ENCODE data around the gene IFTAP. TPM values are rescaled to one million over a fixed set of nuclear protein-coding genes. Genes with fewer than 3 reads are reported as not detected.
"Not testable (repeated sequence)": the region's sequence is repeated elsewhere in the genome, so short reads cannot be mapped to it uniquely, and the experiment has no call there.

IFTAP gene
- total RNA-seq, 1 experiment from 2014 or later = 19.9 TPM

DNA sequence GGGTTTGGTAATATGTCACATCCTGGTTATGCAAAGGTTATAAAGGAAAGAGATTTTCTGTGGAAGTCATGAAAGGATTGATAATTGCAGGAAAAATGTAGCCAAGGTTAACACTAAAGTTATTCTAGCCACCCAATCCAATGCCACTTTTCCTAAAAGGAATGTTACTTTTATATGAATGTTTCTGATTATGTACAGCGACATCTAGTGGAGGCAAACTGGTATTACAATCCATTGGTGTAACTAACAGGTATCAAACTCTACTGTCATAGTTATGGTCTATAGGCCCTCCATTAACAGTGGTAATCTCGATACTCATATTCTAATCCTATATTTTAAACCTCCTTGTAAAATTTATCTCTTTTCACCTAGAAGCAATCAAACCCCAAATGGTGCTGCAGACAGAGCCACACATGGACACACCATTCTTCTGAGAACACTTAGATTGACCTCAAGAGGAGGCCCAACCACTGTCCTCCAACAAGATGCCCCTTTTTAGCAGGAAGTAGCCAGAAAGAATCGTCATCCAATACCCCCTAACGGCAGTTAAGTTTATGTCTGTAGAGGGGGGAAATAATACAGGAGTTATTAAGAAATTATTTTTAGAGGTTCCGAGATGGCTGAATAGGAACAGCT, 78.6 kb downstream of the IFTAP start:
- Mint-ChIP-seq H3K27me3 (ENCODE audit: low read depth) (no peaks in the 10 kb centered on the region; the same call in 1 of the 2 replicates), H3K4me3 (no peak overlapping the region), H3K9me3 (peaks cover 46 to 51% of the 10 kb centered on the region in 2 experiments), H3K4me1 (no peaks in the 10 kb centered on the region), H3K27ac (no peak overlapping the region), H3K36me3 (ENCODE audit: insufficient read depth in 1 of 3, low read depth in 3 of 3) (peaks cover 22 to 27% (median 24%) of the 10 kb centered on the region in 3 experiments)
- H3K23ac ChIP-seq (ENCODE audit: insufficient read length, low read depth, low read length) = no peak overlapping the region
- no peaks in the 10 kb centered on the region for H3K23me2 ChIP-seq (ENCODE audit: insufficient read length, low read depth, low read length, poor library complexity, severe bottlenecking)
- H2BK15ac ChIP-seq (ENCODE audit: low read depth, low read length) = no peak overlapping the region
- no peak overlapping the region for H3K27ac ChIP-seq (ENCODE audit: insufficient read length, low read depth, low read length)
- no peak overlapping the region for H3K4me2 ChIP-seq (ENCODE audit: insufficient read depth, insufficient read length, low read length)
- H4K8ac ChIP-seq (replicated peaks; ENCODE audit: insufficient read length, low read depth, low read length) = no peak overlapping the region
- H2BK12ac ChIP-seq (ENCODE audit: insufficient read length, low read depth, low read length) = no peak overlapping the region
- TF ChIP-seq, protein P1, sequence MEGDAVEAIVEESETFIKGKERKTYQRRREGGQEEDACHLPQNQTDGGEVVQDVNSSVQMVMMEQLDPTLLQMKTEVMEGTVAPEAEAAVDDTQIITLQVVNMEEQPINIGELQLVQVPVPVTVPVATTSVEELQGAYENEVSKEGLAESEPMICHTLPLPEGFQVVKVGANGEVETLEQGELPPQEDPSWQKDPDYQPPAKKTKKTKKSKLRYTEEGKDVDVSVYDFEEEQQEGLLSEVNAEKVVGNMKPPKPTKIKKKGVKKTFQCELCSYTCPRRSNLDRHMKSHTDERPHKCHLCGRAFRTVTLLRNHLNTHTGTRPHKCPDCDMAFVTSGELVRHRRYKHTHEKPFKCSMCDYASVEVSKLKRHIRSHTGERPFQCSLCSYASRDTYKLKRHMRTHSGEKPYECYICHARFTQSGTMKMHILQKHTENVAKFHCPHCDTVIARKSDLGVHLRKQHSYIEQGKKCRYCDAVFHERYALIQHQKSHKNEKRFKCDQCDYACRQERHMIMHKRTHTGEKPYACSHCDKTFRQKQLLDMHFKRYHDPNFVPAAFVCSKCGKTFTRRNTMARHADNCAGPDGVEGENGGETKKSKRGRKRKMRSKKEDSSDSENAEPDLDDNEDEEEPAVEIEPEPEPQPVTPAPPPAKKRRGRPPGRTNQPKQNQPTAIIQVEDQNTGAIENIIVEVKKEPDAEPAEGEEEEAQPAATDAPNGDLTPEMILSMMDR (conservative IDR thresholded peaks at IDR 0.05) = peak; percentile 86
- no peak overlapping the region for H3K14ac ChIP-seq (ENCODE audit: insufficient read depth, low read length)
- no peaks in the 10 kb centered on the region for H3K79me1 ChIP-seq (ENCODE audit: insufficient read depth, low read depth, low read length, poor library complexity, severe bottlenecking)
- no peak overlapping the region for H2AFZ ChIP-seq (ENCODE audit: low read length)
- no peak overlapping the region for H4K91ac ChIP-seq (ENCODE audit: insufficient read length, low read depth, low read length)
- no peak overlapping the region for H3K9ac ChIP-seq (ENCODE audit: extremely low read depth, insufficient read length, low read length)
- no peak overlapping the region for H2BK120ac ChIP-seq (ENCODE audit: low read depth, low read length, poor library complexity, severe bottlenecking)
- H4K20me1 ChIP-seq (ENCODE audit: control insufficient read depth, insufficient read depth, insufficient read length) = no peaks in the 10 kb centered on the region
- no CpG with 5 or more reads among the region's 5 CpGs for WGBS (ENCODE audit: extremely low coverage, insufficient read length, low lambda C conversion rate)
- no peak overlapping the region for H2AK5ac ChIP-seq (ENCODE audit: insufficient read length, low read length)
- H3K9me3 ChIP-seq (ENCODE audit: control insufficient read depth, low read depth, low read length) = no peaks in the 10 kb centered on the region
- H3K79me2 ChIP-seq (ENCODE audit: insufficient read depth, low read length) = no peaks in the 10 kb centered on the region
- no peak for DNase-seq
- no peaks in the 10 kb centered on the region for H3K27me3 ChIP-seq (ENCODE audit: insufficient read depth, low read length)
- H2BK5ac ChIP-seq (ENCODE audit: insufficient read length, low read length) = no peak overlapping the region
- no peak overlapping the region for H3K18ac ChIP-seq (ENCODE audit: insufficient read length, low read depth, low read length)
- no peak overlapping the region for H2BK20ac ChIP-seq (ENCODE audit: low read depth, low read length, poor library complexity, severe bottlenecking)
- no peak overlapping the region for H3T11ph ChIP-seq (ENCODE audit: low read length)
- no peaks in the 10 kb centered on the region for H3K4me1 ChIP-seq (ENCODE audit: insufficient read depth, low read length)
- H3K56ac ChIP-seq (ENCODE audit: insufficient read length, low read depth, low read length) = no peak overlapping the region
- H3K4ac ChIP-seq (ENCODE audit: low read depth, low read length) = no peak overlapping the region
- H4K5ac ChIP-seq (ENCODE audit: insufficient read length, low read depth, low read length) = no peak overlapping the region

DNA sequence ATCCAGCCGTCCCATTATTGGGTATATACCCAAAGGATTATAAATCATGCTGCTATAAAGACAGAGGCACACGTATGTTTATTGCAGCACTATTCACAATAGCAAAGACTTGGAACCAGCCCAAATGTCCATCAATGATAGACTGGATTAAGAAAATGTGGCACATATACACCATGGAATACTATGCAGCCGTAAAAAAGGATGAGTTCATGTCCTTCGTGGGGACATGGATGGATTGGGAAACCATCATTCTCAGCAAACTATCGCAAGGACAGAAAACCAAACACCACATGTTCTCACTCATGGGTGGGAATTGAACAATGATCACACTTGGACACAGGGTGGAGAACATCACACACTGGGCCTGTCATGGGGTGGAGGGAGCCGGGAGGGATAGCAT, 85.2 kb downstream of the IFTAP start:
- H3K79me2 ChIP-seq (ENCODE audit: insufficient read depth, low read length); H3K27ac ChIP-seq (ENCODE audit: insufficient read length, low read depth, low read length); H3K27me3 Mint-ChIP-seq (ENCODE audit: low read depth); H4K91ac ChIP-seq (ENCODE audit: insufficient read length, low read depth, low read length); H2BK5ac ChIP-seq (ENCODE audit: insufficient read length, low read length); H3K18ac ChIP-seq (ENCODE audit: insufficient read length, low read depth, low read length); H2BK120ac ChIP-seq (ENCODE audit: low read depth, low read length, poor library complexity, severe bottlenecking); H4K8ac ChIP-seq (replicated peaks; ENCODE audit: insufficient read length, low read depth, low read length); H4K20me1 ChIP-seq (ENCODE audit: control insufficient read depth, insufficient read depth, insufficient read length); H3K4me2 ChIP-seq (ENCODE audit: insufficient read depth, insufficient read length, low read length); H3K4me3 Mint-ChIP-seq; H3K23me2 ChIP-seq (ENCODE audit: insufficient read length, low read depth, low read length, poor library complexity, severe bottlenecking); H3K4ac ChIP-seq (ENCODE audit: low read depth, low read length); H3K27ac Mint-ChIP-seq; H2BK15ac ChIP-seq (ENCODE audit: low read depth, low read length); H3K14ac ChIP-seq (ENCODE audit: insufficient read depth, low read length); H2BK20ac ChIP-seq (ENCODE audit: low read depth, low read length, poor library complexity, severe bottlenecking); H3K4me1 ChIP-seq (ENCODE audit: insufficient read depth, low read length); DNase-seq; H2AFZ ChIP-seq (ENCODE audit: low read length); H3K27me3 ChIP-seq (ENCODE audit: insufficient read depth, low read length); H3T11ph ChIP-seq (ENCODE audit: low read length); H2BK12ac ChIP-seq (ENCODE audit: insufficient read length, low read depth, low read length); H3K79me1 ChIP-seq (ENCODE audit: insufficient read depth, low read depth, low read length, poor library complexity, severe bottlenecking); H3K23ac ChIP-seq (ENCODE audit: insufficient read length, low read depth, low read length); H3K56ac ChIP-seq (ENCODE audit: insufficient read length, low read depth, low read length); H3K4me1 Mint-ChIP-seq; H3K9ac ChIP-seq (ENCODE audit: extremely low read depth, insufficient read length, low read length); H4K5ac ChIP-seq (ENCODE audit: insufficient read length, low read depth, low read length); H2AK5ac ChIP-seq (ENCODE audit: insufficient read length, low read length); H3K9me3 ChIP-seq (ENCODE audit: control insufficient read depth, low read depth, low read length): not testable (repeated sequence)
- Mint-ChIP-seq H3K9me3 (peaks cover 34 to 36% of the 10 kb centered on the region in 2 experiments), H3K36me3 (ENCODE audit: insufficient read depth in 1 of 3, low read depth in 3 of 3) (peaks cover 5 to 13% (median 13%) of the 10 kb centered on the region in 3 experiments)
- WGBS (ENCODE audit: extremely low coverage, insufficient read length, low lambda C conversion rate) = no CpG with 5 or more reads among the region's 6 CpGs

Measured in H9 (cell line).